ENCODE measurements around the gene PRKACA. TPM values are rescaled to one million over a fixed set of nuclear protein-coding genes. Genes with fewer than 3 reads are reported as not detected.
"Not testable (repeated sequence)": the region's sequence is repeated elsewhere in the genome, so short reads cannot be mapped to it uniquely, and the experiment has no call there.

Gene PRKACA
- total and polyA plus RNA-seq, 2 donors (not counting 3 experiments of a cell fraction or from before 2014, with no cell fraction given), result 44.2 to 97.5 TPM

DNA sequence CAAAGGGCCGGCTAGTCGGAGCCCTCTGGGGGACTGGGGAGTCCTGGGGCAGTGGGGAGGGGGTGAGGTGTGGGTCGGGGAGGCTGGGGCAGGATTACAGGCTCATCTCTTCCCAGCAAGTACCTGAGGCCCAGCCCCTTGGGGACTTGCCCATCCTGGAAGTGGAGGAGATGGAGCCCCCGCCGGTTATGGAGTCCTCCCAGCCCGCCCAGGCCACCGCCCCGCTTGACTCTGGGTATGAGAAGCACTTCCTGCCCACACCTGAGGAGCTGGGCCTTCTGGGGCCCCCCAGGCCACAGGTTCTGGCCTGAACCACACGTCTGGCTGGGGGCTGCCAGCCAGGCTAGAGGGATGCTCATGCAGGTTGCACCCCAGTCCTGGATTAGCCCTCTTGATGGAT lies 65.6 kb downstream of the PRKACA start:
- dilution Hi-C loops (cut with MboI; ENCODE audit: extremely low pct_ligation_motif_present, low sequenced_read_pairs) (no loop called here), intact Hi-C loops (cut with micrococcal nuclease) (no loop called here)
- Histone ChIP-seq H3K36me3 (ENCODE audit: control insufficient read depth in 2 of 2, extremely low read depth in 1 of 2, insufficient read depth in 2 of 2, low read length in 2 of 2) (no peaks in the 10 kb centered on the region), H3K27ac (ENCODE audit: insufficient read depth, low read depth, low read length) (no peak overlapping the region), H3K9me3 (replicated peaks; ENCODE audit: control insufficient read depth, insufficient read depth, low read length) (no peaks in the 10 kb centered on the region), H4K20me1 (replicated peaks; ENCODE audit: control insufficient read depth, extremely low read depth, insufficient read depth, low read length) (no peaks in the 10 kb centered on the region), H3K4me2 (ENCODE audit: insufficient read depth, low read length) (no peak overlapping the region), H3K4me3 (replicated peaks in 1 of 3; ENCODE audit: insufficient read depth in 1 of 3, low read depth in 1 of 3, low read length in 3 of 3) (no peak overlapping the region), H3K27me3 (ENCODE audit: control insufficient read depth in 2 of 2, insufficient read depth in 2 of 2, low read length in 2 of 2) (no peaks in the 10 kb centered on the region), H3K4me1 (ENCODE audit: control insufficient read depth, extremely low read depth, insufficient read depth, low read length) (no peaks in the 10 kb centered on the region), H3K79me2 (ENCODE audit: control insufficient read depth, insufficient read depth, low read length) (no peaks in the 10 kb centered on the region), H2AFZ (ENCODE audit: low read depth, low read length) (no peak overlapping the region), H3K9ac (replicated peaks; ENCODE audit: extremely low read depth, insufficient read depth, low read length) (no peak overlapping the region), H3K9me1 (replicated peaks; ENCODE audit: control insufficient read depth, extremely low read depth, insufficient read depth, low read length) (no peaks in the 10 kb centered on the region)
- ChIA-PET CTCF (interaction anchor here (1.0 to 3.4 kb wide), 3 partner anchors 9 to 94 kb away, joined by 3 to 14 read pairs (median 12); partner anchors contain the start of gene IL27RA), POLR2A (interaction anchor here (1.0 kb wide), 1 partner anchor 85 kb away, joined by 5 read pairs; no protein-coding TSS in a partner anchor)
- FAIRE-seq (no peak), DNase-seq (ENCODE audit: low read depth, low spot score) (no peak)
- TF ChIP-seq EZH2 (IDR thresholded peaks at IDR 0.05; ENCODE audit: borderline replicate concordance, low read depth, low read length, severe bottlenecking) (no peak), POLR2A (IDR thresholded peaks at IDR 0.05; ENCODE audit: low read depth, low read length) (no peak), JUN (IDR thresholded peaks at IDR 0.05; ENCODE audit: borderline replicate concordance, insufficient read depth, insufficient read length, low read depth) (no peak), FOS (IDR thresholded peaks at IDR 0.05; ENCODE audit: borderline replicate concordance, insufficient read depth, low read length) (no peak), MYC (IDR thresholded peaks at IDR 0.05; ENCODE audit: low read depth, low read length) (no peak), POLR2AphosphoS5 (IDR thresholded peaks at IDR 0.05; ENCODE audit: insufficient read depth, low read depth, low read length) (no peak), GATA2 (IDR thresholded peaks at IDR 0.05; ENCODE audit: insufficient read depth, insufficient read length, low read depth, low read length) (no peak)
- TF ChIP-seq, protein P1, sequence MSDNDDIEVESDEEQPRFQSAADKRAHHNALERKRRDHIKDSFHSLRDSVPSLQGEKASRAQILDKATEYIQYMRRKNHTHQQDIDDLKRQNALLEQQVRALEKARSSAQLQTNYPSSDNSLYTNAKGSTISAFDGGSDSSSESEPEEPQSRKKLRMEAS (IDR thresholded peaks at IDR 0.05; ENCODE audit: insufficient read depth, insufficient read length), result no peak
- TF ChIP-seq, protein P2, sequence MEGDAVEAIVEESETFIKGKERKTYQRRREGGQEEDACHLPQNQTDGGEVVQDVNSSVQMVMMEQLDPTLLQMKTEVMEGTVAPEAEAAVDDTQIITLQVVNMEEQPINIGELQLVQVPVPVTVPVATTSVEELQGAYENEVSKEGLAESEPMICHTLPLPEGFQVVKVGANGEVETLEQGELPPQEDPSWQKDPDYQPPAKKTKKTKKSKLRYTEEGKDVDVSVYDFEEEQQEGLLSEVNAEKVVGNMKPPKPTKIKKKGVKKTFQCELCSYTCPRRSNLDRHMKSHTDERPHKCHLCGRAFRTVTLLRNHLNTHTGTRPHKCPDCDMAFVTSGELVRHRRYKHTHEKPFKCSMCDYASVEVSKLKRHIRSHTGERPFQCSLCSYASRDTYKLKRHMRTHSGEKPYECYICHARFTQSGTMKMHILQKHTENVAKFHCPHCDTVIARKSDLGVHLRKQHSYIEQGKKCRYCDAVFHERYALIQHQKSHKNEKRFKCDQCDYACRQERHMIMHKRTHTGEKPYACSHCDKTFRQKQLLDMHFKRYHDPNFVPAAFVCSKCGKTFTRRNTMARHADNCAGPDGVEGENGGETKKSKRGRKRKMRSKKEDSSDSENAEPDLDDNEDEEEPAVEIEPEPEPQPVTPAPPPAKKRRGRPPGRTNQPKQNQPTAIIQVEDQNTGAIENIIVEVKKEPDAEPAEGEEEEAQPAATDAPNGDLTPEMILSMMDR (IDR thresholded peaks at IDR 0.05; ENCODE audit: extremely low read depth in 1 of 2, insufficient read depth in 1 of 2, low read depth in 1 of 2, low read length in 2 of 2), result no peak
- BruUV-seq (replicated peaks), result no TSS peak

DNA sequence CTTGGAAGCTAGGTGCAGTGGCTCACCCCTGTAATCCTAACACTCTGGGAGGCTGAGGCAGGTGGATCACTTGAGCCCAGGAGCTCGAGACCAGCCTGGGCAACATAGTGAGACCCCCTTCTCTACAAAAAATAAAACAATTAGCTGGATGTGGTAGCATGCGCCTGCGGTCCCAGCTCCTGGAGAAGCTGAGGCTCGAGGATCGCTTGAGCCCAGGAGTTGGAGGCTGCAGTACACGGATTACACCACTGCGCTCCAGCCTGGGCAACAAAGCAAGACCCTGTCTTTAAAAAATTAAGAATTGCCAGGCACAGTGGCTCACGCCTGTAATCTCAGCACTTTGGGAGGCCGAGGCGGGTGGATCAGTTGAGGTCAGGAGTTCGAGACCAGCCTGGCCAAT lies 66.6 kb downstream of the PRKACA start:
- POLR2A ChIA-PET; H3K36me3 ChIP-seq (ENCODE audit: control insufficient read depth in 2 of 2, extremely low read depth in 1 of 2, insufficient read depth in 2 of 2, low read length in 2 of 2); dilution Hi-C loops (cut with MboI; ENCODE audit: extremely low pct_ligation_motif_present, low sequenced_read_pairs); H4K20me1 ChIP-seq (replicated peaks; ENCODE audit: control insufficient read depth, extremely low read depth, insufficient read depth, low read length); H3K9ac ChIP-seq (replicated peaks; ENCODE audit: extremely low read depth, insufficient read depth, low read length); H3K79me2 ChIP-seq (ENCODE audit: control insufficient read depth, insufficient read depth, low read length); BruUV-seq (replicated peaks); FAIRE-seq; H3K4me1 ChIP-seq (ENCODE audit: control insufficient read depth, extremely low read depth, insufficient read depth, low read length); H3K4me3 ChIP-seq (replicated peaks in 1 of 3; ENCODE audit: insufficient read depth in 1 of 3, low read depth in 1 of 3, low read length in 3 of 3); intact Hi-C loops (cut with micrococcal nuclease); H3K9me1 ChIP-seq (replicated peaks; ENCODE audit: control insufficient read depth, extremely low read depth, insufficient read depth, low read length); H3K27ac ChIP-seq (ENCODE audit: insufficient read depth, low read depth, low read length); H3K27me3 ChIP-seq (ENCODE audit: control insufficient read depth in 2 of 2, insufficient read depth in 2 of 2, low read length in 2 of 2); DNase-seq (ENCODE audit: low read depth, low spot score); H2AFZ ChIP-seq (ENCODE audit: low read depth, low read length); H3K4me2 ChIP-seq (ENCODE audit: insufficient read depth, low read length); H3K9me3 ChIP-seq (replicated peaks; ENCODE audit: control insufficient read depth, insufficient read depth, low read length): not testable (repeated sequence)
- CTCF ChIA-PET, result interaction anchor here (1.0 to 3.4 kb wide), 4 partner anchors 8 to 95 kb away, joined by 3 to 14 read pairs (median 10); partner anchors contain the start of gene IL27RA

Measured in endothelial cell of umbilical vein (primary cell).